Body of pancreas (tissue), 4 donors: ENCODE data around the gene TTC27.

Experiments
- CTCF ChIP-seq, 7 experiments: fragments of 450-650 bp in 4 of 7; fragments of 200-600 bp in 3 of 7; sonication (generic) in 3 of 7; IDR thresholded peaks; one replicate each; pipeline ENCODE4 v1.5.1; 2016 to 2019; ENCODE audit warnings: antibody characterized with exemption in 7 of 7
- POLR2A ChIP-seq, 3 donors: fragments of 450-650 bp; IDR thresholded peaks; one replicate each; pipeline ENCODE4 v1.6.1; 2016; ENCODE audit warnings: antibody characterized with exemption in 3 of 3, mild to moderate bottlenecking in 2 of 3

GRCh38 chr2:32623311-32623706 lies 4.5 kb upstream of the TTC27 start:
- no peak for TF ChIP-seq CTCF (IDR thresholded peaks at IDR 0.05)
- TF ChIP-seq POLR2A (IDR thresholded peaks at IDR 0.05) = no peak
